IPS-18a (cell line): Measurements from ENCODE around the gene IL12B.
"Not testable (repeated sequence)": the region's sequence is repeated elsewhere in the genome, so short reads cannot be mapped to it uniquely, and the experiment has no call there.

Experiments used
- H3K27ac ChIP-seq: one replicate; pipeline ENCODE4 v1.5.1; 2013; ENCODE audit warnings: low read length
- H3K27me3 ChIP-seq: one replicate; pipeline ENCODE4 v1.6.1; 2013; ENCODE audit warnings: mild to moderate bottlenecking, low read length; ENCODE audit not compliant: control insufficient read depth, insufficient read depth
- H3K36me3 ChIP-seq: one replicate; pipeline ENCODE4 v1.6.1; 2013; ENCODE audit warnings: low read depth, low read length; ENCODE audit not compliant: control insufficient read depth
- H3K4me1 ChIP-seq: one replicate; pipeline ENCODE4 v1.6.1; 2013; ENCODE audit warnings: low read depth, low read length; ENCODE audit not compliant: control insufficient read depth
- H3K4me3 ChIP-seq: one replicate; pipeline ENCODE4 v1.5.1; 2013; ENCODE audit warnings: low read length
- H3K9ac ChIP-seq: one replicate; pipeline ENCODE4 v1.6.1; 2013; ENCODE audit warnings: mild to moderate bottlenecking, low read length, moderate library complexity
- H3K9me3 ChIP-seq: one replicate; pipeline ENCODE4 v1.6.1; 2013; ENCODE audit warnings: low read depth, low read length; ENCODE audit not compliant: control insufficient read depth

The IL12B gene

GRCh38 chr5:159330131-159330800, at the start of gene IL12B:
TSS of gene IL12B (minus strand) at chr5:159330487. CDS start at chr5:159326782, 3,705 bp downstream.
- H3K4me1 ChIP-seq: no peaks in the 10 kb centered on the region
- H3K27me3 ChIP-seq: no peaks in the 10 kb centered on the region
- no peaks in the 10 kb centered on the region for H3K36me3 ChIP-seq
- H3K4me3 ChIP-seq: peak within 1 kb of the TSS; percentile 60
- no peak within 1 kb of the TSS for H3K27ac ChIP-seq
- H3K9me3 ChIP-seq: no peaks in the 10 kb centered on the region
- H3K9ac ChIP-seq: peak within 1 kb of the TSS; percentile 55

- Histone ChIP-seq H3K4me1 (no peaks in the 10 kb centered on the region), H3K9me3 (peaks cover 13% of the 10 kb centered on the region), H3K27me3 (no peaks in the 10 kb centered on the region), H3K9ac (no peak overlapping the region), H3K36me3 (no peaks in the 10 kb centered on the region), H3K4me3 (no peak overlapping the region), H3K27ac (no peak overlapping the region)
Measured at GRCh38 chr5:159377653-159378052, 47.4 kb upstream of the IL12B start.

- not testable (repeated sequence) for H3K4me3 ChIP-seq, H3K36me3 ChIP-seq, H3K27me3 ChIP-seq, H3K27ac ChIP-seq, H3K9ac ChIP-seq, H3K4me1 ChIP-seq, H3K9me3 ChIP-seq
Measured at GRCh38 chr5:159367866-159368265, 37.6 kb upstream of the IL12B start.

GRCh38 chr5:159366776-159367175, 36.5 kb upstream of the IL12B start:
- not testable (repeated sequence) for H3K27me3 ChIP-seq, H3K9ac ChIP-seq, H3K4me1 ChIP-seq, H3K27ac ChIP-seq, H3K4me3 ChIP-seq, H3K9me3 ChIP-seq, H3K36me3 ChIP-seq

- no peaks in the 10 kb centered on the region for H3K27me3 ChIP-seq
- H3K9ac ChIP-seq: no peak overlapping the region
- no peak overlapping the region for H3K27ac ChIP-seq
- no peak overlapping the region for H3K4me3 ChIP-seq
- no peaks in the 10 kb centered on the region for H3K36me3 ChIP-seq
- H3K9me3 ChIP-seq: no peaks in the 10 kb centered on the region
- no peaks in the 10 kb centered on the region for H3K4me1 ChIP-seq
Measured at GRCh38 chr5:159362220-159362619, 31.9 kb upstream of the IL12B start.

GRCh38 chr5:159359871-159360270, 29.6 kb upstream of the IL12B start:
- H3K9me3 ChIP-seq, H3K27me3 ChIP-seq, H3K4me3 ChIP-seq, H3K4me1 ChIP-seq, H3K27ac ChIP-seq, H3K36me3 ChIP-seq, H3K9ac ChIP-seq: not testable (repeated sequence)

GRCh38 chr5:159359408-159359807, 29.1 kb upstream of the IL12B start:
- H3K27ac ChIP-seq: no peak overlapping the region
- no peaks in the 10 kb centered on the region for H3K4me1 ChIP-seq
- no peaks in the 10 kb centered on the region for H3K9me3 ChIP-seq
- no peak overlapping the region for H3K9ac ChIP-seq
- H3K4me3 ChIP-seq: no peak overlapping the region
- no peaks in the 10 kb centered on the region for H3K36me3 ChIP-seq
- H3K27me3 ChIP-seq: no peaks in the 10 kb centered on the region

- Histone ChIP-seq H3K9me3 (no peaks in the 10 kb centered on the region), H3K27me3 (no peaks in the 10 kb centered on the region), H3K4me1 (no peaks in the 10 kb centered on the region), H3K4me3 (no peak overlapping the region), H3K36me3 (no peaks in the 10 kb centered on the region), H3K27ac (no peak overlapping the region), H3K9ac (no peak overlapping the region)
Measured at GRCh38 chr5:159353661-159354252, 23.5 kb upstream of the IL12B start.

- not testable (repeated sequence) for H3K9me3 ChIP-seq, H3K9ac ChIP-seq, H3K36me3 ChIP-seq, H3K27ac ChIP-seq, H3K27me3 ChIP-seq, H3K4me1 ChIP-seq, H3K4me3 ChIP-seq
Measured at GRCh38 chr5:159350644-159351043, 20.4 kb upstream of the IL12B start.

GRCh38 chr5:159350216-159350615, 19.9 kb upstream of the IL12B start:
- not testable (repeated sequence) for H3K4me1 ChIP-seq, H3K9me3 ChIP-seq, H3K36me3 ChIP-seq, H3K27ac ChIP-seq, H3K4me3 ChIP-seq, H3K27me3 ChIP-seq, H3K9ac ChIP-seq

- Histone ChIP-seq H3K9ac (no peak overlapping the region), H3K27me3 (no peaks in the 10 kb centered on the region), H3K4me3 (no peak overlapping the region), H3K36me3 (no peaks in the 10 kb centered on the region), H3K4me1 (no peaks in the 10 kb centered on the region), H3K9me3 (no peaks in the 10 kb centered on the region), H3K27ac (no peak overlapping the region)
Measured at GRCh38 chr5:159345861-159346260, 15.6 kb upstream of the IL12B start.

- Histone ChIP-seq H3K27ac (no peak overlapping the region), H3K9ac (no peak overlapping the region)
Measured at GRCh38 chr5:159345336-159345735, 15.0 kb upstream of the IL12B start.

More at GRCh38 chr5:159345336-159345735, 15.0 kb upstream of the IL12B start:
- H3K9me3 ChIP-seq: no peaks in the 10 kb centered on the region
- H3K4me3 ChIP-seq: no peak overlapping the region
- H3K27me3 ChIP-seq: no peaks in the 10 kb centered on the region
- no peaks in the 10 kb centered on the region for H3K36me3 ChIP-seq
- no peaks in the 10 kb centered on the region for H3K4me1 ChIP-seq
